Measurements from ENCODE around the gene CD46.
"Not testable (repeated sequence)": the region's sequence is repeated elsewhere in the genome, so short reads cannot be mapped to it uniquely, and the experiment has no call there.

The CD46 gene

DNA sequence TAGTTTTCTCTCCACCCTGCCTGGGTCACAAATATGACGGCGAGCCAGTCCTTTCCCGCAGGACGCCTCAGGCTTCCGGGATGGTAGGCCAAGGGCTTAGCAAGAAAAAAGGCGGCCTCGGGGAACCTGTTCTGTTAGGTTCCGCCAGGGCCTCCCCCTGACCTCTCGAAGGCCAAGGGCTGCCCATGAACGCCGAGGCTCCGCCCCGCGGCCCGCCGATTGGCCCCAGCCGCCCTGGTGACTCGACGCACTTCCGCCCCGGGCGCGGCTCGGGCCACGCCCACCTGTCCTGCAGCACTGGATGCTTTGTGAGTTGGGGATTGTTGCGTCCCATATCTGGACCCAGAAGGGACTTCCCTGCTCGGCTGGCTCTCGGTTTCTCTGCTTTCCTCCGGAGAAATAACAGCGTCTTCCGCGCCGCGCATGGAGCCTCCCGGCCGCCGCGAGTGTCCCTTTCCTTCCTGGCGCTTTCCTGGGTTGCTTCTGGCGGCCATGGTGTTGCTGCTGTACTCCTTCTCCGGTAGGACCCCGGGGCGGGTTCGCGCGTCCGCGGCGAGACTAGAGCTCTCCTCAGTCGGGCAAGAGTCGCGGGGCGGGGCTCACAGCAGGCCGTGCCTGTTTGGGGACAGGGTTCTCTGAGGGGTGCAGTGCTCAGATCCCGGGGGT lies at the start of gene CD46:
CD46 (plus strand) TSS at position 265 of the 666 bp plus-strand sequence; CDS start at position 424, 159 bp downstream.
- peak; percentile 82 to 83 for DNase-seq (ENCODE audit: low read depth in 2 of 2)

GRCh38 chr1:207702317-207702716 lies 49.5 kb upstream of the CD46 start:
- no peak for DNase-seq (ENCODE audit: low read depth in 2 of 2)

- no peak for DNase-seq (ENCODE audit: low read depth in 2 of 2)
Observed at GRCh38 chr1:207703712-207704111, 48.1 kb upstream of the CD46 start.

DNA sequence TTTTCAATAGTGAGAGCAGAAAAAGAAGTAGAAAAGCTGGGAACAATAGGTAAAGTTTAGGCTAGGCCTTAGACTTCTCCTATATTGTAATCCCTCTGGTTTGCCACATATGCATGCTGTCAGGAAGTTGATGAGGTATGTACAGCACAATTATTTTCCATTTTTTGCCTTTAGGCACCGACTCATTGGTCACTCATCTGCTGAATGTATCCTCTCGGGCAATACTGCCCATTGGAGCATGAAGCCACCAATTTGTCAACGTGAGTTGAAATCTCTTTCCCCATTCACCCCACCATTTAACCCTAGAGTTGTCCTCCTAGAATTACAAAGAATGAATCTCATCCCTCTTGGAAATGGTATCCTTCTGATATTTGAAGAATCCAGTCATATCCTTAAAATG lies 43.9 kb upstream of the CD46 start:
- DNase-seq (ENCODE audit: low read depth in 2 of 2): not testable (repeated sequence)

DNA sequence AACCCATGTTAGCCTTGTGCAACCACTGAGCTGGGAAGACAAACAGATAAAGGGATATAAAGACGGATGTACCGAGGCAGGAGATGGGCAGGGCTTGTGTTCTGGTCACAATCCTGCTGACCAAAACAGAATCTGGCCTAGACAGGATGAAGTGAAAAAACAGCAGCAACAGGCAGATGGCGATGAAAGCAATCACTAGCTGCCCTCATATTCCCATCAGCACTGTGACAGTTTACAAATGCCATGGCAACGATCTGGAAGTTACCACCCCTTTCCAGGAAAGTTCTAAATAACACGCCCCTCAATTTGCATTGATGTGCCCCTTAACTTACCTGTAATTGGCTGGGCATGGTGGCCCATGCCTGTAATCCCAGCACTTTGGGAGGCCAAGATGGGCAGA lies 40.6 kb upstream of the CD46 start:
- DNase-seq (ENCODE audit: low read depth in 2 of 2): no peak

DNA sequence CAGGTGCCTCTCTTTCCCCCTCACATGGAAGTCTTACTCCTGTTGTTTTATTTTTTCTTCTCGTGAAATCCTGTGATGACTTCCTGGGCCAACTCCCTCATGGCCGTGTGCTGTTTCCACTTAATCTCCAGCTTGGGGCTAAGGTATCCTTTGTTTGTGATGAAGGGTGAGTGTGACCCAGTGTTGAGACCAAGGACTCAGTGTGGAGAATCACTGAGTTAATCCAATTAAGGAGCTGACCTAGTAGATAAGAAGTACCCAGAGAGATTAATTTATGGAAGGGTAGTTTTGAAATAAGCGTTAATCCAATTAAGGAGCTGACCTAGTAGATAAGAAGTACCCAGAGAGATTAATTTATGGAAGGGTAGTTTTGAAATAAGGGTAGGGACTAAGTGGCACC lies 39.2 kb upstream of the CD46 start:
- DNase-seq (ENCODE audit: low read depth in 2 of 2): not testable (repeated sequence)

DNA sequence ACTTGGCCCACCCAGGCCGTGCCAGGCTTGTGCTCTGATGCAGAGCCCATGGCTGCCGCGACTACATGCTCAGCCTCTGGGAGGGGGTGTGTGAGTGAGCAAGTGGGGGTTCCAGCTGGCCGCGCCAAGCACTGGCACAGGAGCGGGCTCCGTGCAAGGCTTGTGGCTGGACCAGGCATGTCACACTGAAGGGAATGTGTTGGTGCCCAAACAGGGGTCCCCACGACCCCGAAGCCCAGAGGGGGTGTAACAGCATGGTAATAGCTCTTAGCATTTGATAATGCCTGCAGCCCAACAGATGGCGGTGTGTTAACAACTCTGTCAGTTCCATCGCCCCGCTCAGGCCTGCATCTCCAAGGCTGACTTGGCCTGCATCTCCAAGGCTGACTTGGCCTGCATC lies 38.3 kb upstream of the CD46 start:
- no peak for DNase-seq (ENCODE audit: low read depth in 2 of 2)

- DNase-seq (ENCODE audit: low read depth in 2 of 2): no peak
Observed at GRCh38 chr1:207719234-207719633, 32.6 kb upstream of the CD46 start.

DNA sequence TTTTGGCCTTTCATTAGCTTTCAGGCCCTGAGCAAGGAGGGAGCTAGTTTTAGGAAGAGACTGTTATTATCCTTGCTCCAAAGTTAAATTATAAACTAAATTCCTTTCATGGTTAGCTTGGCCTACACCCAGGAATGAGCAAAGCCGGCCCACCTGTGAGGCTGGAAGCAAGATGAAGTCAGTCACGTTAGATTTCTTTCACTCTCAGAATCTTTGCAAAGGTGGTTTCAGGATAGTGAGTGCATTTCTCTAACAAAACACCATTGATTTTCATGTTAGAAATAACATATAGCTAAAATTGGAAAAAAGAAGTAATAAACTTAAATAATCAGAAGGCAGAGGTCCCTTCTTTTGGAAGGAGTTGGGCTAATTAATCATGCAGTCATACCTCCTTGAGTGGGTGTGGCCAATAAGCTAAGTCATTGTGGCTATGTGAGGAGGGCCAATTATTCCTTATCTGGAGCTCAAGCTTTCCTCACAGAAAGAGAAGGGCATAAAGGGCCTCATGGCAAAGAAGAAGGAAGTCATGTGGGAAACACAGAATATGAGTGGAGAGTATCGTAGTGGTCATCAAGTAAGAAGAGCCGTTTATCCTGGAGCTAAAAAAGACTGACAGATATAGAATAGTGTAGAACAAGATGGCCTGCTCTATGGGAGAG lies 23.5 kb upstream of the CD46 start:
- not testable (repeated sequence) for DNase-seq (ENCODE audit: low read depth in 2 of 2)

DNA sequence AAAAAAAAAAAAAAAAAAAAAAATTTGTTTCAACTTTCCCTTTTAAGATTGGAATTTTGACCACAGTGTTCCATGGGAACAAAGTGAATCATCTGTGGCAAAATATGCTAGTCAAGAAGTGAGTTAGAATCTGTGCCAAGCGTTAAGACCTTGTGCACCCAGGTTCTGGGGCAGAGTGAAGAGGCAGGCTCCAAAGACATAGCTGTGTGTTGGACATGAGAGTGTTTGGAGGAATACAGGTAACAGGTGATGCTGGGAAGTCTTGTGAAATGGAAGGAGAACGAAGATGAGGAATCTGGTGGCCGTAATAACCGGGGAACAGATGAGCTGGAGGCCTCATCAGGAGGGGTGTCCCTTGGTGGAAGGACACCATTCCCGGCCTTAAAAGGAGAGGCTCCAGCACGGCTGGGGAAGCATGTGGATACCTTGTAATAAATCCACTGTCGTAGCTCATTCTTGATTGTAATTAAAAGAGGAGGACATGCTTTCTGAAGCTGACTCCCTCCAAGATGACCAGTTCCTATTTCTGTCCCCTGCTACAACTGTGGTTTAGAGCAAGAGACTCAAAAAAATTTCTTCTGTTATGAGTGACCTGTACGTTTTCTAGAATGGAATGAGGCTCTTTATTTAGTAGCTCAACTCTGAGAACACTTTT lies 14.2 kb upstream of the CD46 start:
- not testable (repeated sequence) for DNase-seq (ENCODE audit: low read depth in 2 of 2)

DNA sequence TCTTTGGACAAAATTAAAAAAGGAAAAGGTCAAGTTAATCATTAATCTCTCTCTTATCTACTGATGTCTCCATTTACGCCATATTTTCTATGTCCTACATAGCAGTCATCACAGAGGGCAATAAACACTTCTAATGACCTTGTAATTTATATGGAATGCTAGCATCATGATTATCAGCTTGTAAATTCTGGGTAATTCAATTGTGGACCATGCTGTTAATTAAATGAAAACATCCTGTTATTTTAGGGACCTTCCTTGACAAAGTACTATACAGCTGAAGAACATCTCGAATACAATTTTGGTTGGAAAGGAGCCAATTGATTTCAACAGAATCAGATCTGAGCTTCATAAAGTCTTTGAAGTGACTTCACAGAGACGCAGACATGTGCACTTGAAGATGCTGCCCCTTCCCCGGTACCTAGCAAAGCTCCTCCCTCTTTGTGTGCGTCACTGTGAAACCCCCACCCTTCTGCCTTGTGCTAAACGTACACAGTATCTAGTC lies 13.6 kb upstream of the CD46 start:
- DNase-seq (ENCODE audit: low read depth in 2 of 2): not testable (repeated sequence)

DNA sequence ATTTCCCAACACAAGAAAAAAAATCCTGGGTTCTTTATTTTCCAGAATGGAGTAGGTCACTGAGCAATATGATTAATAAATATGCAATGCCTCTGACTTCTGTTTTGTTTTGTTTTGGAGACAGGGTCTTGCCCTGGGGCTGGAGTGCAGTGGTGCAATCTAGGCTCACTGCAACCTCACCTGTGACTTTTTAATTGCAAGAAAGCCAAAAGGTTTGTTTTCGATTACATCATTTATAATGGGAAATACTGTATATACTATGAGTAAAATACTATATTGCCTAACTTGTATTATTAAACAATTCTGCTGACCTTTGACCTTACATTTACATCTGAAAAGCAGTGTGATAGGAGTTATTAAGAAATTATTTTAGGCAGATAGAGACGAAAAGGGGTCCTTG lies 11.6 kb upstream of the CD46 start:
- DNase-seq (ENCODE audit: low read depth in 2 of 2): no peak

DNA sequence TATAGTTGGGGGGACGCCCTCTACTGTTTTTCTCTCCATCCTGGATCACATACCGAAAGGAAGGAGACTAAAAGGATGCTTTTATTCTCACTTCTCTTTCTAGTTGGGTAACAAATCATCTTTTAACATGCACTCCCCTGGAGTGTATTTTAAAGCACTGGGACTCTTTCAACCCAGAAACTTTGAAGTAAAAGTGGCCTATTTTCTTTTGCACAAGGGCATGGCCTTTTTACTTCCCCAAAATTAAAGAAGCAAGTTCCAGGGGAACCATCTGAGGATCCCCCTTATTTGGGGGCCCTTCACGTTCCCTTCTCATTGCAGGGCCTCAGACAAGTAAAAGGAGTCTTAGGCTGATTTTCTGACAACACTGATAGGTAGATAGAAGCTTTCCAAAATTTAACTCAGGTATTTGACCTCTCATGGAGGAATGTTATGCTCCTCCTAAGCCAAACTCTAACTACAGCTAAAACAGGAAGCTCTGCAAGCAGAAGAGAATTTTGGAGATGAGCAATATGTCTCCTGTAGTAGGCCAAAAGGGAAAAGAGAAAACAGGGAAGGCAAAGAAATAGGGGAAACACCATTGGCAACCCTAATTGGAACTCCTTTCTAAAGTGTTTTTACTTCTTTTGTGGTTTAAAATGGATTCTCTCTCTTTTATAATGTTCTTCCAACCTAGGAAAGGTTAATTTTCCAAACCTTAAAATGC lies 8.9 kb upstream of the CD46 start:
- DNase-seq (ENCODE audit: low read depth in 2 of 2): no peak

DNA sequence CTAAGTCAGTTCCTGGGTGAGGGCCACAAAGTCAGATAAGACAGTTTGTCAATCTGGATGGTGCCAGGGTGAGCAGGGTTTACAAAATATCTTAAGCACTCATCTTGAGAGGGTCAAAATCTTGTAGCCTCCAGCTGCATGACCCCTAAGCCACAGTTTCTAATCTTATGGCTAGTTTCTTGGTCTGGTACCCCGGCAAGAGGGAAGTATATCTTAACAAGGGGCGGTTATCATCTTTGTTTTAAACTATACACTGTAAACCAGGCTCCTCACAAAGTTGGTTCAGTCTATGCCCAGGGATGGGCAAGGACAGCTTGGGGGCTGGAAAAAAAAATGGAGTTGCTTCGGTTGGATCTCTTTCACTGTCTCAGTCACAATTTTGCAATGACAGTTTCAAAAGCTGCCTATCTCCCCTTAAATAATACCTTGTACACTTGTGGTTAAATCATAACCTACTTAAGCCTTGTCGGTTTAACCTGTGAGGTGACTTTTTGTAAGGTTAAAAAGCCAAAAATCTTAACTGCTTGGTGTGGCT lies 7.8 kb upstream of the CD46 start:
- no peak for DNase-seq (ENCODE audit: low read depth in 2 of 2)

GRCh38 chr1:207745285-207745684 lies 6.6 kb upstream of the CD46 start:
- no peak for DNase-seq (ENCODE audit: low read depth in 2 of 2)

- DNase-seq (ENCODE audit: low read depth in 2 of 2): no peak
Observed at GRCh38 chr1:207745839-207746767, 5.8 kb upstream of the CD46 start.

- no peak for DNase-seq (ENCODE audit: low read depth in 2 of 2)
Observed at GRCh38 chr1:207747627-207748492, 4.0 kb upstream of the CD46 start.

- no peak for DNase-seq (ENCODE audit: low read depth in 2 of 2)
Observed at GRCh38 chr1:207748737-207749528, 2.9 kb upstream of the CD46 start.
